ENCODE data around the gene SNAPC4.

DNA sequence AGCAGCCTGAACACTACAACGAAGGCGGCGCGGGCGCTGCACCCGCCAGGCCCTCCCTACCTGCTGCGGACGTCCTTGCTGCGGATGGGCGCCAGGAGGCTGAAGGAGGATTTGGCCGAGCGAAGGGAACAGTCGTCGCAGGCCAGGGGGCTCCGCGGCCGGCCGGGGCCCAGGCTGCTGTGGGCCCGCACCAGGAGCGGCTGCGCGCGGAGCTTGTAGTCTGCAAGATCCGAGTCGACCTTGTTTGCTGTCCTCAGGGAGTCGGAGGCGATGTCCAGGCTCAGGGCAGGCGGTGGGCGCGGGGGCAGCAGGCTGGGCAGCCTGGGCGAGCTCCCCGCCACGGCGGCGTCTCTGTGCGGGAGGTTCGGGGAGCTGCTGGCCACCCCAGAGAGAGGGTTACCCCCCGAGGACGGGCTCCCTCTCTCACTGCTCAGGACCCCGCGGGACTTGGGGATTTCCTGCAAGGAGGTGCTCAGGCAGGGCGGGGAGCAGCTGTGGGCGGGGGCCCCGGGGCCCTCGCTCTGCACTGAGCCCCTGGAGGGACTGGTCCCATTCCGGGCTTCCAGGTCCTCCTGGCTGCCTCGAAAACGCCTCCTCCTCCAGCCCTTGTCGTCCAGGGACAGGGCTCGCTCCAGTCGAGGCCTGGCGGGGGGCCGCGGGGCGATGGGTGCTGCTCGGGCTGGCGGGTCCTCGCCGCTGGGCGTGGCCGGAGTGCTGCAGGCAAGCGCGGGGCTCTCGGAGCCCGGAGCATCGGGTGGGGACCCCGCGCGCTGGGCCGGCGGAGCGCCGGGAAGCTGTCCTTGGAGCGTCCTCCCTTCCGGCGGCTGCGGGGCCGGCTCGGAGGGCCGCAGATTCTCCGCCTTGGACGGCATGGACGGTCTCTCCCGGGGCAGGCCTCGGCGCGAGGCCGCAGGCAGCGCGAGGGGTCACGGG lies 38.8 kb upstream of the SNAPC4 start:
- TF ChIP-seq POLR2A (IDR thresholded peaks at IDR 0.05; ENCODE audit: low read length) (no peak), GATA1 (IDR thresholded peaks at IDR 0.05; ENCODE audit: low read depth, low read length) (no peak)

Measured in erythroblast (primary cell).